Adrenal gland (tissue), 5 donors: ENCODE results near the gene NUDT5.

Experiments
- POLR2A ChIP-seq, 2 donors: fragments of 450-650 bp; IDR thresholded peaks; one replicate each; pipeline ENCODE4 v1.6.1; 2017; ENCODE audit warnings: antibody characterized with exemption in 2 of 2, mild to moderate bottlenecking in 2 of 2, moderate library complexity in 1 of 2
- TF ChIP-seq, protein P1 (sequence below), 6 experiments: fragments of 450-650 bp in 4 of 6; fragments of 200-600 bp in 2 of 6; sonication (generic) in 1 of 6; IDR thresholded peaks; 1 replicate in 5 of 6; 2 replicates in 1 of 6; pipeline versions ENCODE4 v1.5.1 to v1.8.0; 2016 to 2021; ENCODE audit warnings: antibody characterized with exemption in 6 of 6, mild to moderate bottlenecking in 2 of 6, moderate library complexity in 1 of 6
- donor health status: DM: no; HTN: no; CAD: no.

DNA sequence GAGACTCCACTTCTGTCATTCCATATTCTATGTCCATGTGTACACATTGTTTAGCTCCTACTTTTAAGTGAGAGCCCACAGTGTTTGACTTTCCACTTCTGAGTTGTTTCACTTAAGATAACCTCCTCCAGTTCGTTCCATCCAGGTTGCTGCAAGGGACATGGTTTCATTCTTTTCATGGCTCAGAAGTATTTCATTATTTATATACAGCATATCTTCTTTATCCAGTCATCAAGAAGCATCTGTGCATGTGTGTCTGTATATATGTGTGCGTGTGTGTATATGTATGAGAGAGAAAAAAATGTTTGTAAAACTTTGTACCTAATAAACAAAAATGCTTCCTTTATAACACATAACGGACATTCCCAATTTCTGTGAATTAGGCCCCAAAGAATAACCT, 60.1 kb downstream of the NUDT5 start:
- no peak for TF ChIP-seq POLR2A (IDR thresholded peaks at IDR 0.05)
- TF ChIP-seq, protein P1, sequence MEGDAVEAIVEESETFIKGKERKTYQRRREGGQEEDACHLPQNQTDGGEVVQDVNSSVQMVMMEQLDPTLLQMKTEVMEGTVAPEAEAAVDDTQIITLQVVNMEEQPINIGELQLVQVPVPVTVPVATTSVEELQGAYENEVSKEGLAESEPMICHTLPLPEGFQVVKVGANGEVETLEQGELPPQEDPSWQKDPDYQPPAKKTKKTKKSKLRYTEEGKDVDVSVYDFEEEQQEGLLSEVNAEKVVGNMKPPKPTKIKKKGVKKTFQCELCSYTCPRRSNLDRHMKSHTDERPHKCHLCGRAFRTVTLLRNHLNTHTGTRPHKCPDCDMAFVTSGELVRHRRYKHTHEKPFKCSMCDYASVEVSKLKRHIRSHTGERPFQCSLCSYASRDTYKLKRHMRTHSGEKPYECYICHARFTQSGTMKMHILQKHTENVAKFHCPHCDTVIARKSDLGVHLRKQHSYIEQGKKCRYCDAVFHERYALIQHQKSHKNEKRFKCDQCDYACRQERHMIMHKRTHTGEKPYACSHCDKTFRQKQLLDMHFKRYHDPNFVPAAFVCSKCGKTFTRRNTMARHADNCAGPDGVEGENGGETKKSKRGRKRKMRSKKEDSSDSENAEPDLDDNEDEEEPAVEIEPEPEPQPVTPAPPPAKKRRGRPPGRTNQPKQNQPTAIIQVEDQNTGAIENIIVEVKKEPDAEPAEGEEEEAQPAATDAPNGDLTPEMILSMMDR (IDR thresholded peaks at IDR 0.05), result no peak
